Ishikawa (cell line): ENCODE results near the gene MPC2.

Experiments
- CEBPB ChIP-seq: IDR thresholded peaks from 2 replicates; pipeline ENCODE4 v1.6.1; 2012
- CREB1 ChIP-seq: IDR thresholded peaks from 2 replicates; pipeline ENCODE4 v1.6.1; 2012; ENCODE audit warnings: low read depth
- EGR1 ChIP-seq: IDR thresholded peaks from 2 replicates; pipeline ENCODE4 v1.6.1; 2012
- EP300 ChIP-seq: IDR thresholded peaks from 2 replicates; pipeline ENCODE4 v1.6.1; 2012; ENCODE audit warnings: borderline replicate concordance
- FOXM1 ChIP-seq: IDR thresholded peaks from 2 replicates; pipeline ENCODE4 v1.6.1; 2012; ENCODE audit warnings: low read depth, borderline replicate concordance
- NFIC ChIP-seq: IDR thresholded peaks from 2 replicates; pipeline ENCODE4 v1.6.1; 2012
- RAD21 ChIP-seq: IDR thresholded peaks from 2 replicates; pipeline ENCODE4 v1.6.1; 2012; ENCODE audit warnings: low read depth
- TAF1 ChIP-seq: IDR thresholded peaks from 2 replicates; pipeline ENCODE4 v1.6.1; 2012; ENCODE audit warnings: low read depth, mild to moderate bottlenecking
- TEAD4 ChIP-seq: IDR thresholded peaks from 2 replicates; pipeline ENCODE4 v1.6.1; 2012
- YY1 ChIP-seq: IDR thresholded peaks from 2 replicates; pipeline ENCODE4 v1.6.1; 2012; ENCODE audit warnings: low read depth
- ZBTB7A ChIP-seq: IDR thresholded peaks from 2 replicates; pipeline ENCODE4 v1.6.1; 2012; ENCODE audit warnings: low read depth
- TF ChIP-seq, protein P1 (sequence below): IDR thresholded peaks from 2 replicates; pipeline ENCODE4 v1.6.1; 2012; ENCODE audit warnings: low read depth, mild to moderate bottlenecking
- TF ChIP-seq, protein P2 (sequence below): IDR thresholded peaks from 2 replicates; pipeline ENCODE4 v1.6.1; 2012
- TF ChIP-seq, protein P3 (sequence below): IDR thresholded peaks from 2 replicates; pipeline ENCODE4 v1.6.1; 2012

DNA sequence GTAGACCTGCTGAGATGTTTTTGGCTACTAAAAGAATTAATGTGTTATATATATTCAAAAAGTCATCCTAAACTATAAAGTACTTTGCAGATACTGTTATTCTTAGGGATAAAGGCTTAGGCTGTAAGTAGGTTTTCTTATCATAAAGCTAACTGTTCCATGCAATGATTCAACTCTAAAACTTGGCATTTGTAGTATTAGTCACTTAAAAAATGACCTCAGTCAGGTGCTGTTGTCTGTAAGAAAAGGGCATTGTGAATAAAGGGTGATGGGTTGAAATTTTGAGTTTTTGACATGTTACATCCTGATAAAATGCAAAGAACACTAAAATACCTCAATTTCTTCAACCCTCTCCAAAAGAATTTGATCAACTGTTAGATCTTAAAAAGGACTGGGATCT, 55.8 kb downstream of the MPC2 start:
- TF ChIP-seq ZBTB7A: no peak
- no peak for TF ChIP-seq EGR1
- TF ChIP-seq, protein P1, sequence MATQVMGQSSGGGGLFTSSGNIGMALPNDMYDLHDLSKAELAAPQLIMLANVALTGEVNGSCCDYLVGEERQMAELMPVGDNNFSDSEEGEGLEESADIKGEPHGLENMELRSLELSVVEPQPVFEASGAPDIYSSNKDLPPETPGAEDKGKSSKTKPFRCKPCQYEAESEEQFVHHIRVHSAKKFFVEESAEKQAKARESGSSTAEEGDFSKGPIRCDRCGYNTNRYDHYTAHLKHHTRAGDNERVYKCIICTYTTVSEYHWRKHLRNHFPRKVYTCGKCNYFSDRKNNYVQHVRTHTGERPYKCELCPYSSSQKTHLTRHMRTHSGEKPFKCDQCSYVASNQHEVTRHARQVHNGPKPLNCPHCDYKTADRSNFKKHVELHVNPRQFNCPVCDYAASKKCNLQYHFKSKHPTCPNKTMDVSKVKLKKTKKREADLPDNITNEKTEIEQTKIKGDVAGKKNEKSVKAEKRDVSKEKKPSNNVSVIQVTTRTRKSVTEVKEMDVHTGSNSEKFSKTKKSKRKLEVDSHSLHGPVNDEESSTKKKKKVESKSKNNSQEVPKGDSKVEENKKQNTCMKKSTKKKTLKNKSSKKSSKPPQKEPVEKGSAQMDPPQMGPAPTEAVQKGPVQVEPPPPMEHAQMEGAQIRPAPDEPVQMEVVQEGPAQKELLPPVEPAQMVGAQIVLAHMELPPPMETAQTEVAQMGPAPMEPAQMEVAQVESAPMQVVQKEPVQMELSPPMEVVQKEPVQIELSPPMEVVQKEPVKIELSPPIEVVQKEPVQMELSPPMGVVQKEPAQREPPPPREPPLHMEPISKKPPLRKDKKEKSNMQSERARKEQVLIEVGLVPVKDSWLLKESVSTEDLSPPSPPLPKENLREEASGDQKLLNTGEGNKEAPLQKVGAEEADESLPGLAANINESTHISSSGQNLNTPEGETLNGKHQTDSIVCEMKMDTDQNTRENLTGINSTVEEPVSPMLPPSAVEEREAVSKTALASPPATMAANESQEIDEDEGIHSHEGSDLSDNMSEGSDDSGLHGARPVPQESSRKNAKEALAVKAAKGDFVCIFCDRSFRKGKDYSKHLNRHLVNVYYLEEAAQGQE: no peak
- no peak for TF ChIP-seq CREB1
- no peak for TF ChIP-seq RAD21
- TF ChIP-seq, protein P2, sequence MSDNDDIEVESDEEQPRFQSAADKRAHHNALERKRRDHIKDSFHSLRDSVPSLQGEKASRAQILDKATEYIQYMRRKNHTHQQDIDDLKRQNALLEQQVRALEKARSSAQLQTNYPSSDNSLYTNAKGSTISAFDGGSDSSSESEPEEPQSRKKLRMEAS: no peak
- TF ChIP-seq, protein P3, sequence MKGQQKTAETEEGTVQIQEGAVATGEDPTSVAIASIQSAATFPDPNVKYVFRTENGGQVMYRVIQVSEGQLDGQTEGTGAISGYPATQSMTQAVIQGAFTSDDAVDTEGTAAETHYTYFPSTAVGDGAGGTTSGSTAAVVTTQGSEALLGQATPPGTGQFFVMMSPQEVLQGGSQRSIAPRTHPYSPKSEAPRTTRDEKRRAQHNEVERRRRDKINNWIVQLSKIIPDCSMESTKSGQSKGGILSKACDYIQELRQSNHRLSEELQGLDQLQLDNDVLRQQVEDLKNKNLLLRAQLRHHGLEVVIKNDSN: no peak
- TF ChIP-seq NFIC: no peak
- TF ChIP-seq EP300: no peak
- no peak for TF ChIP-seq TAF1
- TF ChIP-seq CEBPB: no peak
- no peak for TF ChIP-seq YY1
- TF ChIP-seq TEAD4: no peak
- TF ChIP-seq FOXM1: no peak
